ENCODE results near the gene CD3G.
"Not testable (repeated sequence)": the region's sequence is repeated elsewhere in the genome, so short reads cannot be mapped to it uniquely, and the experiment has no call there.

Gene CD3G

DNA sequence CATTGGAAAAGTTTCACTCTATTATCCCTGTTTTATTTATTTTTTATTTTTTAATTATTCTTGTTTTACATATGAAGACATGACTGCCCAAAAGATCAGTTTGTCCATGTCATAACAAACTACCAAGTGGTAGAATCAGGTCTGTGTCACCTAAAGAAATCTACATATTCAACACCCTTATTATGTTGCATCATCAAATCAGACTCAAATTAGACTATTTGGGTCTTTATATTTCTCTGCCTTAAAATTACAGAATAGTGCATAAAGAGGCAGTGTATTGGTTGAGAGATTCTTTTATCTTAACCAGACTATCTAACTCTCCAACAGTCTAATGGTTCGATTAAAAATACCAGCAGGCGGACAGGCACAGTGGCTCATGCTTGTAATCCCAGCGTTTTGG lies 38.8 kb downstream of the CD3G start:
- DNase-seq, result no peak

DNA sequence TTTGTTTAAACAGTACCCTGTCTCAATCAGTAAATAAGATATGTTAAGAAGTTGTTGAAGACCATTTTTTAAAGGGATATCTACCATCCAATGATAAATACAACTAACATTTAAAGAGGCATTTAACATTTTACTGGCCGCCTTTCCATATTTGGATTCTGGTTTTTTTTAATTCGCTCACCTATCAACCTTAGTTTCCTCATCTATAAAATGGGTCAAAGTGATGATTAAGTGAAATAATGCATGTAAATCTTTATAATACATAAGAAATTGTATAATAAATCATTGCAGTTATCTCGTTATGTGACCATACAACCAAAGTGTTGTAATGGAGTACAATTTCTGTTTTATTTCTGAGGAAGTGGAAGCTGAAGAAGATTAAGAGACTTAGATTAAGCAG lies 39.5 kb downstream of the CD3G start:
- no peak for DNase-seq

DNA sequence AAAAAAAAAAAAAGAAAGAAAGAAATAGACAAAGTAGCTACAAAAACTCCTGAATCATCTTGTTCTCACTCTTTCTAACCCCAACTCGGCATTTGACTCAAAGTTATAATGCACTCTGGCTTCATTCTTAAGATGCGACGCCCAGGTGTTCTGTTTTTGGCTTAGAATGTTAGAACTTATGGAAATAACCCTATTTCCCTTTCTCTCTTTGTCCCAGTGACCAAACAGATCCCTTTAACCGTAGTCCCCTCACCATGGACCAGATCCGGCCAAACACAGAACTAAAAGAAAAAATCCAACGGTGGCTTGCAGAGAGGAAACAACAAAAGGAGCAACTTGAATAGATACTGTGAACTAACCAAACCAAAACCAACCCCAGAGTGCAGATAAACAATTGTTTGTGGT lies 52.0 kb downstream of the CD3G start:
- DNase-seq, result peak in 1 of 2 donors; percentile 46

DNA sequence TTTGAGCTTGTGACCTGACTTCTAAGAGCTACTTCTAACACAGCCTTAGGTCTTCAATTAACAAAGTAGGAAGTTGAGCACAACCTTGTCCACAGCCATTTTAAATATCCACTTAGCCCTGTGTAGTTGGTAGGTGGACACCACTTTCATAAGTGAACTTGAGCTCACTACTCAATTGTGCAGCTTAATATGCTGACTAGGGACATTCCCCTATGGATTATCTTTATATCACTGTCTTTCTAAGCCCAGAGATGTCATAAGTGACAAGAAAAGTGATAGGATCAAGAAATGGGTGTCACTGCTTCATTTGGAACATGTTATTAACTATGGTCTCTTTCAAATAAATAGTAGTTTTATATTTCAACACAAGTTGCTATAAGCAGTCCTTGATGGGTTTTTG lies 53.3 kb downstream of the CD3G start:
- DNase-seq, result no peak

DNA sequence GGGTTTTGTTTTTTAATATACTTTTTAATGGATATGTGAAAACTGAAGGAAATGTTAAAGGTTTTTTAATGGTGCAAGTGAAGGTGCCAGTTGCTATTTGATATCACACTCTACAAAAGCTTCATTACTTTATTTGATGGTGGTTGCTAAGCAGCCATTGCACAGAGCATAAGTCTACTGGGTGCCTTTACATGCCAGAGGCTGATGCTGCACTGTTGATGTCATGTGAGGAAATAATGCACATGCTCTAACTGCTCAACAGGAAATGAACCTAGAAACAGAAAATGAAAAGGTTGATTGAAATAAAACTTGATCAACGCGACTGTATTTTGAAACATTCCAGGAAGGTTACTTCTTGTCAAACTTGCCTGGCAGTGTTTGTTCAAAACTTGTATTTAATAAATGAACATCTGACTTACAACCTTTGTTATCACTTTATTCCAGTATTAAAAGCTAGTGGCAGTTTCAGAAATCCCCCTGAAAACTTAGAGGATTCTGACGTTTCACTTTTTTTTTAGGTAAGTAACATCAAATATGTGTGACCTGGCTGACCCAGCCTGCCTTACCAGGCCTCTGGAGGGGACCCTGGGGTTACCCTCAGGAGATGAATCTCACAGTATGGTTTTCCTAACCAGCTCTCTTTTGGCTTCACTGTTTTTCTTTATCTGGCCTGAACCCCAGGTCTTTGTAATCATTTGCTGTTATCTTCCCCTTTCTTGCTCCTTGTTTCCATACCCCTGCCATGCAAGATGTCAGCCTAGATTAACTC lies 54.8 kb downstream of the CD3G start:
- DNase-seq, result peak; percentile 82 to 87

DNA sequence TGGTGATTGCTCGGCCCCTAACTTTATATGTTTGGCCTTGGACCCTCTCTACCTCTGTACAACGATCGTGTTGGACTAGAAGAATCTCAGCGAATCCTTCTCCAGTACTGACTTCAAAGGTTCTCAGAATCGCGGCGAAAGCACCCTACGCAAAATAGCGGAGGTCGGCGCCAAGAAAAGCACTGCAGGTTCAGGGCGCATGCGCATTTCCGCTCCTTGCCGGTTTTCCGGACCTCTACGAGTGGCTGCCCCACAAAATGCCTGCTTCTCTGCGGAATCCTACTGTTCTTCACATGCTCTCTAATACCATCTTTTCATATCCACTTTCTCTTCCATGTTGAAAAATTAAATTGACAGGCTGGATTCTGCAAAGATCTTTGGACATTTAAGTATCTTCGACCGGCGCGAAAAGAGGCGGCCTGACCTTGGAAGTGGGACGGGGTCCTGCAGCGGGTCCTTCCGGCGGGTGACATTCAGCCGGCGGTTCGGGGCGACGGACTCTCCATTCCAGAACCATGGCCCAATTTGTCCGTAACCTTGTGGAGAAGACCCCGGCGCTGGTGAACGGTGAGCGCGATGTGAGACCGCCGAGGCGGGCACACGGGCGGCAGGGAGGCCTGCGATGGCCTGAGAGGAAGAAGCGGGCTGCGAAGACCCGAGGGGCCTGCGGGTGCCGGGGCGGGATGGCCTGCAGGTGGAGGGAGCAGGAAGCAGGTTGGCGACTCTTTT lies 57.2 kb downstream of the CD3G start, which contains the start of gene ATP5MG:
ATP5MG (plus strand) TSS at position 456 of the 729 bp plus-strand sequence; CDS start at position 516, 60 bp downstream.
- peak; percentile 93 for DNase-seq

DNA sequence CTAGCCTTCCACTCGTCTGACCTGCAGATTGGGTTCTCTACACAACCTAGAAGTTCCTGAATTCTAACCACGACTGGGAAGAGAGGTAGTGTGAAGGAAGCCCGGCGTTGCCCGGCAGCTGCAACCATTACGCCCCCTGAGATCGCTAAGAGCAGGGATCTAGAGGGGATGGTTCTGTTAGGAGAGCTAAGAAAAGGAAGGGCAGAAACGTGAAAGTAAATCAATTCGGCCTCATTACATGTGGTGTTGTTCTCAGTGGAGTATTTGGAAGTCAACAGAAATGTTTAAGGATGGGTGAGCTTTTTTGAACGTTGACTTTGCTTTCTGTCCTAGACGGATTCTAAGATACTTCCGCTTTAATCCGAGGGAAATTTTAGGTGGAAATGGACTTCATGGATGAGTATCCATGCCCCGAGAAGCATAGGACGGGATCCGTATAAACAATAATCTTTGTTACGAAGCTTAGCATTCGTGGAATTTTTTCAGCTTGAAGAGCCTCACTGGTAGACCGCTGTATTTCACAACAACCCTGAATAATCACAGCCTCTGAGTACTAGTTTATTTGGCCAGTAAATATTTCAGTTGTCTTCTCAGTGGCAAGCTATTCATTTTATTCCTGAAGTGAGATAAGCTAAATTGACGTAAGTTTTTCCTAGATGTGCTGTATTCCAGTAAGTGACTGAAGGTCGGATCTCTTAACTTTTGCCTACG lies 57.9 kb downstream of the CD3G start:
- DNase-seq, result no peak

DNA sequence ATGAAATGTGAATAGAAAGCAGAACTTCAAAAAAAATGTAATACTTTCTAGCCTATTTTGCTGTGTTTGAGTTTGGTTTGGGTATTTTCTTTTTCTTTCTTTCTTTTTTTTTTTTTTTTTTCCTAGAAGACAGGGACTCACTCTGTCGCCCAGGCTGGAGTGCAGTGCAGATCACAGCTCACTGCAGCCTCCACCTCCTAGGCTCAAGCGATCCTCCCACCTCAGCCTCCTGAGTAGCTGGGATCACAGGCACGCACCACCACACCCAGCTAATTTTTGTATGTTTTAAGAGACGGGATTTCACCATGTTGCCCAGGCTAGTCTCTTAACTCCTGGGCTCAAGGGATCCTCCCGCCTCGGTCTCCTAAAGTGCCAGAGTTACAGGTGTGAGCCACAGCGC lies 58.5 kb downstream of the CD3G start:
- not testable (repeated sequence) for DNase-seq

All from CD4-positive, alpha-beta T cell treated with Interleukin-1 beta for 1 hour (primary cell).